Heart left ventricle (tissue), 13 donors: ENCODE measurements around the gene BCL2.

Experiments
- POLR2A ChIP-seq, 2 donors: fragments of 450-650 bp; IDR thresholded peaks; one replicate each; pipeline ENCODE4 v1.6.1; 2017; ENCODE audit warnings: antibody characterized with exemption in 2 of 2, mild to moderate bottlenecking in 2 of 2, moderate library complexity in 2 of 2
- TF ChIP-seq, protein P1 (sequence below), 12 donors: fragments of 200-600 bp; sonication (generic) in 4 of 12; IDR thresholded peaks; one replicate each; pipeline versions ENCODE4 v1.5.0 to v1.8.0; 2018 to 2022; ENCODE audit warnings: antibody characterized with exemption in 12 of 12, mild to moderate bottlenecking in 5 of 12
- donor health status: ischemic (EF 13 %, LVEDD 7.1; RV severe dilation, severe dysfunction).
- donor health status: DM: no; HTN: yes; CAD: no.
- donor health status: DM: no; HTN: no; CAD: no.
- donor health status: ischemic (EF 25% LVEDD 6.9; RV normal size, moderate dysfunction).
- donor health status: ischemic (EF 25% LVEDD 5.7; RV mildly dilated, moderate dysfunction).
- donor health status: ischemic (EF 35%, LVEDD 5.7; RV mildly dilated, moderate dysfunction).
- donor health status: nonischemic (EF 11% LVEDD 7.7; RV severe dilation, severe dysfunction).
- donor health status: DM: yes; HTN: yes; CAD: no.
- donor health status: PGD.
- donor health status: ischemic (EF 29% LVEDD 5.4; RV normal size, mild dysfunction).
- donor health status: nonischemic (EF 23%, LVEDD 6.1; RV moderate dilation, normal function).

DNA sequence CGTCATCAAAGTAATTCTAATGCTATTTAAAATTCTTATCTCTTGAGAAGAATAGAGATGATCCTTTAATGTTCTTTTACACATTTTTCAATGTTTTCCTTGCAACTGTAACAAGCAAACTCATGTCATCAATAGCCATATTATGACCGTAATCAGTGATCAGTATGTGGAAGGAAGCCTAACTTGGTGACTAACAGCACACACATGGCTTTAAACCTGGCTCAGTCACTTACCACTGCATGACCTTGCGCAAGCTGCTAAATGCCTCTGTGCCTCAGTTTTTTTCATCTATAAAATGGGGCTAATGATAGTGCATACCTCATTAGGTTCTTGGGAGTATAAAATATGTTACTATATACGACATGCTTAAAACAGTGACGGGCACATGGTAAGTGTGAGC lies 149.7 kb downstream of the BCL2 start:
- TF ChIP-seq, protein P1, sequence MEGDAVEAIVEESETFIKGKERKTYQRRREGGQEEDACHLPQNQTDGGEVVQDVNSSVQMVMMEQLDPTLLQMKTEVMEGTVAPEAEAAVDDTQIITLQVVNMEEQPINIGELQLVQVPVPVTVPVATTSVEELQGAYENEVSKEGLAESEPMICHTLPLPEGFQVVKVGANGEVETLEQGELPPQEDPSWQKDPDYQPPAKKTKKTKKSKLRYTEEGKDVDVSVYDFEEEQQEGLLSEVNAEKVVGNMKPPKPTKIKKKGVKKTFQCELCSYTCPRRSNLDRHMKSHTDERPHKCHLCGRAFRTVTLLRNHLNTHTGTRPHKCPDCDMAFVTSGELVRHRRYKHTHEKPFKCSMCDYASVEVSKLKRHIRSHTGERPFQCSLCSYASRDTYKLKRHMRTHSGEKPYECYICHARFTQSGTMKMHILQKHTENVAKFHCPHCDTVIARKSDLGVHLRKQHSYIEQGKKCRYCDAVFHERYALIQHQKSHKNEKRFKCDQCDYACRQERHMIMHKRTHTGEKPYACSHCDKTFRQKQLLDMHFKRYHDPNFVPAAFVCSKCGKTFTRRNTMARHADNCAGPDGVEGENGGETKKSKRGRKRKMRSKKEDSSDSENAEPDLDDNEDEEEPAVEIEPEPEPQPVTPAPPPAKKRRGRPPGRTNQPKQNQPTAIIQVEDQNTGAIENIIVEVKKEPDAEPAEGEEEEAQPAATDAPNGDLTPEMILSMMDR (IDR thresholded peaks at IDR 0.05), result no peak
- no peak for TF ChIP-seq POLR2A (IDR thresholded peaks at IDR 0.05)
